Body of pancreas (tissue), 4 donors: Measurements from ENCODE around the gene NRXN2. TPM values are rescaled to one million over a fixed set of nuclear protein-coding genes. Genes with fewer than 3 reads are reported as not detected.

ENCODE experiments used
- ATAC-seq: fragments of 150-250 bp; one replicate; pipeline ENCODE4 v1.9.1; 2016
- DNase-seq, 4 donors: peaks; one replicate each; pipeline ENCODE4 v3.0.0-alpha.2; 2019
- H3K27ac ChIP-seq, 4 donors: fragments of 200-600 bp; sonication (generic); 1 replicate in 3 of 4; 2 replicates in 1 of 4; pipeline versions ENCODE4 v1.5.1 to v1.6.1; 2016 to 2019; ENCODE audit warnings: mild to moderate bottlenecking in 1 of 4, mixed read lengths in 1 of 4, moderate library complexity in 1 of 4
- H3K27me3 ChIP-seq, 2 donors: fragments of 200-600 bp; sonication (generic); one replicate each; pipeline ENCODE4 v1.6.0; 2016; ENCODE audit warnings: mild to moderate bottlenecking in 1 of 2
- H3K36me3 ChIP-seq, 2 donors: fragments of 200-600 bp; sonication (generic); replicated peaks in 1 of 2; 2 replicates each; pipeline ENCODE4 v1.5.1; 2016; ENCODE audit warnings: low read depth in 2 of 2; ENCODE audit not compliant: insufficient read depth in 1 of 2
- H3K4me1 ChIP-seq: fragments of 200-600 bp; sonication (generic); one replicate; pipeline ENCODE4 v1.6.0; 2016
- H3K4me3 ChIP-seq, 2 donors: fragments of 200-600 bp; sonication (generic); 1 replicate in 1 of 2; 2 replicates in 1 of 2; pipeline ENCODE4 v1.5.1; 2016 to 2019
- H3K9me3 ChIP-seq, 3 donors: fragments of 200-600 bp; sonication (generic); 1 replicate in 2 of 3; 2 replicates in 1 of 3; pipeline ENCODE4 v1.5.1; 2016
- CTCF ChIP-seq, 7 experiments: fragments of 450-650 bp in 4 of 7; fragments of 200-600 bp in 3 of 7; sonication (generic) in 3 of 7; IDR thresholded peaks; one replicate each; pipeline ENCODE4 v1.5.1; 2016 to 2019; ENCODE audit warnings: antibody characterized with exemption in 7 of 7
- POLR2A ChIP-seq, 3 donors: fragments of 450-650 bp; IDR thresholded peaks; one replicate each; pipeline ENCODE4 v1.6.1; 2016; ENCODE audit warnings: antibody characterized with exemption in 3 of 3, mild to moderate bottlenecking in 2 of 3
- WGBS, 2 donors: methylation state at CpG; one replicate each; pipeline ENCODE4 v1.1.5; 2017; 5-methylcytosine and 5-hydroxymethylcytosine counted together
- intact Hi-C: fragments of 100-400 bp; cut with DNase I; formaldehyde crosslinking; loops from one replicate; pipeline ENCODE4 v1.15.1; 2023
- total RNA-seq, 2 donors: library from RNA; depleted of rRNA; stranded (reverse); fragments of >200 nt; gene quantifications; one replicate each; pipeline ENCODE4 v1.1.0, GENCODE V29; 2016

The NRXN2 gene
- total RNA-seq, 2 donors from 2014 or later: 1.3 to 4.9 TPM

DNA sequence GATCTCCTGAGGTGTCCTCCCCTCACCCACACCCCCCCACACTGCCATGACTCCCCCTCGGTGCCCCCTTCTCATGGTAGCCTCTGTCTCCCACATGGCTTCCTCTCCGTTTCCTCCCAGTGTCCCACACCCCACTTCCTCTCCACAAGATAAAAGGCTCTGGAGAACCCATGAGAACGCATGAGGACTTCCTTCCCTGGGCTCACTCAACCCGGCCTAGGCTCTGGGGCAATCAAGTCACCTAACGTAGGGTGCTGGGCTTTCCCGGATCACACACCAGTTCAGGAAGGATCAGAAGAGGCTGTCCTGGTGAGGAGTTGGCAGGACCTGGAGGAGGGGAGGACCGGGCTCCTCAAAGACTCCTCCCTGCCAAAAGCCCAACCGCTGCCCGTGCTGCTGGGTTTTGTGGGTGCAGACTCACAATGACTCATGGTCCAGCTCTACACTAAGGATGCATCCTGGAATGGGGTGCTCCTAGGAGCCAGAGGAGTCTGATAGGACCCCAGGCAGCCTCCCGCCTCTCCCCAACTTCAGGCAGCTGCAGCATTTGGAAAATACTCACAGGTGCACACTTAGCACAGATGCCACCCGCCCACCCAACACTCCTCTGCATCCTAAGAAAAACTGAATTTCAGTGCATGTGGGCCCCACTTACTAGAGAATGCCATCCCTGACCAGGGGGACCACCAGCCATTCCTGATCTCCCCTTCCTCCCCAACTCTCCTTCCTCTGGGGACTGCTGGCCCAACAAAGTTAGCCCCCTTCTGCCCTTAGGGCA is 110.9 kb downstream of the NRXN2 start:
- Histone ChIP-seq H3K4me1 (no peaks in the 10 kb centered on the region), H3K27ac (no peak overlapping the region), H3K27me3 (no peaks in the 10 kb centered on the region), H3K36me3 (no peaks in the 10 kb centered on the region), H3K4me3 (no peak overlapping the region), H3K9me3 (no peaks in the 10 kb centered on the region)
- no peak for TF ChIP-seq POLR2A (IDR thresholded peaks at IDR 0.05)
- no peak for TF ChIP-seq CTCF (IDR thresholded peaks at IDR 0.05)
- DNase-seq: no peak
- no peak for ATAC-seq
- 66 to 77% methylated on average over 11 of the region's 11 CpGs for WGBS, 2 donors
- intact Hi-C loops: no loop called here

DNA sequence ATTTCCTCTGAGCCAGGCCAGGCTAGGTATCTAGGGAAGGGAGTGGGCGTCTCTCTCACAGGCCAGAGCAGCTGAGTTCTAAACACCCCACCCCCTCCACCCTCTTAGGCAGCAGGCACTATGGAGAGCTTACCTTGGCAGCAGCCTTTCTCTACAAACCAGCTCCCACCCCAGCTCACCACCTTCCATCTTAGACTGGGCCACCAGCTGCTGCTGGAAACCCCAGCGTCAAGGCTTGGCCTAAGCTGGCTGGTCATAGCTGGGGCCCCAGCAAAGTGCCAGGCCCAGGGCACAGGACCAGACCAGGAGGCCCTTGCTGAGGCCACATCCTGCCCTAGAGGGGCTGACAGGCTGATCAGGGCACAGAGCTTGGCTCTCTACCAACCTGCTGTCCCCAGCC is 111.8 kb downstream of the NRXN2 start:
- Histone ChIP-seq H3K27ac (no peak overlapping the region), H3K4me3 (no peak overlapping the region), H3K36me3 (no peaks in the 10 kb centered on the region), H3K27me3 (no peaks in the 10 kb centered on the region), H3K4me1 (no peaks in the 10 kb centered on the region), H3K9me3 (no peaks in the 10 kb centered on the region)
- ATAC-seq (no peak), DNase-seq (no peak)
- TF ChIP-seq POLR2A (IDR thresholded peaks at IDR 0.05) (no peak), CTCF (IDR thresholded peaks at IDR 0.05) (no peak)
- WGBS, 2 donors: 78 to 100% methylated on average over 1 to 2 of the region's 2 CpGs
- intact Hi-C loops: no loop called here

DNA sequence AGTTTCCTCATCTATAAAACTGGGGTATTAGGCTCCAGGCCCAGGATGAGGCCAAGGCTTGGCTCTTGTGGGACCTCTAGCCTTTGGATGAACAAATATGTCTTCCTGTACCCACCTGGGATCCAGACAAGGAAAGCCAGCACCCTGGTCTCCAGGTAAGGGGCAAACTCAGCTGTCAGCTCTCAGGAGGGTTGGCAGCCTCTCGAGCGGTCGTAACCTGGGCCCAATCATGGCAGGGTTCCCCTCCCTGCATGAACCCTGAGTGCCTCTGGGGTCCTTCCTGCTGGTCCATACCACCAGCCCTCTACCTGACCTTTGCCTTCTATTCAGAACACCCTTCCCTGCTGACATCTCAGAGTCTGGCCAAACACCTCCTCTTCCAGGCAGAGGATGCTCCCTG is 112.4 kb downstream of the NRXN2 start:
- 100% methylated on average over 1 to 3 of the region's 3 CpGs for WGBS, 2 donors
- Histone ChIP-seq H3K4me3 (no peak overlapping the region), H3K4me1 (no peaks in the 10 kb centered on the region), H3K9me3 (no peaks in the 10 kb centered on the region), H3K27ac (no peak overlapping the region), H3K36me3 (no peaks in the 10 kb centered on the region), H3K27me3 (no peaks in the 10 kb centered on the region)
- TF ChIP-seq CTCF (IDR thresholded peaks at IDR 0.05) (no peak), POLR2A (IDR thresholded peaks at IDR 0.05) (no peak)
- intact Hi-C loops: no loop called here
- DNase-seq (no peak), ATAC-seq (no peak)

DNA sequence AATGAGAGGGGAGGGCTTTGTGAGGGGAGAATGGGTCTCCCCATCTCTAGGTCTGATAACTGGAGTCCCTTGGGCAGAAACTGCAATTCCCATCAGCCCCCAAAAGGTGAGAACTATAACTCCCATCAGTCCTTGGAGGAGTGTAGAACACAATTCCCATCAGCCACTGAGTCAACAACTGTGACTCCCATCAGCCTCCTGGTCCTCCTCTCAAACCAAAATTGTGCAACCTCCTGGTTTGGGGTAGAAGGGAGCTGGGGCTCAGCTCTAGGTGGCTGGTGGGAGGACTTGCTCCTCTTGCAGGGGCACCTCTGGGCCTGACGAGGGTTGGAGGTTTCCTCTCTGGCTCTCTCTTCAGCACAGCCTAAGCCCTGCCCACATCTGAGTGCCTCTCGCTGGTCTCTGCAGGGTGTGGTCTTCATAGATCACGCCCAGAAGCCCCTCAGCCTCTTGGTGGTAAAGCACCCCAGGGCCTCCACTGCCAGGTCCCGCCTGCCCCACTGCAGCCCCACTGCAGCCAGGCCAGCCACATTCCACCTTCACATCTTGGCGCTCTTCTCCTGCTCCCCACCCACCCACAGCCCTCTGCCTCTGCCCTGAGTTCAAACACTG is 113.5 kb downstream of the NRXN2 start:
- H3K27ac ChIP-seq: no peak overlapping the region
- H3K27me3 ChIP-seq: no peaks in the 10 kb centered on the region
- H3K4me1 ChIP-seq: no peaks in the 10 kb centered on the region
- 83% methylated on average over 5 of the region's 5 CpGs for WGBS, 2 donors
- no peaks in the 10 kb centered on the region for H3K36me3 ChIP-seq
- no peak for DNase-seq
- TF ChIP-seq CTCF (IDR thresholded peaks at IDR 0.05) (no peak), POLR2A (IDR thresholded peaks at IDR 0.05) (no peak)
- intact Hi-C loops: no loop called here
- H3K9me3 ChIP-seq: no peaks in the 10 kb centered on the region
- ATAC-seq: no peak
- H3K4me3 ChIP-seq: no peak overlapping the region

DNA sequence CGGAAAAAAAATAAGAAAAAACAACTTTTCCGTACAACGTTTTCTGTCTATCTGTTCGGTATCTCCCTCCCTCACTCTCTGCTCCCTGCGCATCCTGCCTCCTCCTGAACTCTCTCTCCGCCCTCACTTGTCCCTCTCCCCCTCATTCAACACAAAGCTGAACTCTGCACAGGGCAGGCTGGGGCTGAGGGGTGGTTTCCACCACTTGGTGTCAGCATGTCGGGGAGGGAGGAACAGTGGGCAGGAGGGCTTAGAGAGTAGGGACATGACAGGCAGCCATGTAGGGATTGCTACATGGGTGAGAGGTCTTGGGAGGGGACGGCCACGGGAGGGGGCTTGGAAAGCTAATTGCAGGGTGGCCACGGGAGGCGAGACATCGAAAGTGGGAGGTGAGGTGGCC is 114.4 kb downstream of the NRXN2 start:
- intact Hi-C loops: no loop called here
- no peak overlapping the region for H3K4me3 ChIP-seq
- H3K36me3 ChIP-seq: no peaks in the 10 kb centered on the region
- WGBS, 2 donors: 74 to 76% methylated on average over 12 of the region's 12 CpGs
- TF ChIP-seq CTCF (IDR thresholded peaks at IDR 0.05): no peak
- no peak for TF ChIP-seq POLR2A (IDR thresholded peaks at IDR 0.05)
- ATAC-seq (no peak), DNase-seq (no peak)
- H3K4me1 ChIP-seq: no peaks in the 10 kb centered on the region
- H3K9me3 ChIP-seq: no peaks in the 10 kb centered on the region
- H3K27ac ChIP-seq: no peak overlapping the region
- no peaks in the 10 kb centered on the region for H3K27me3 ChIP-seq
